ENCODE results near the gene VWA7. TPM values are rescaled to one million over a fixed set of nuclear protein-coding genes. Genes with fewer than 3 reads are reported as not detected.
A peak's percentile ranks its signal among the peaks of the same experiment; 100 is the strongest.

VWA7 gene
- total RNA-seq, 1 donor from 2014 or later = 1.0 TPM

- Histone ChIP-seq H3K9ac (ENCODE audit: low read depth in 1 of 3, low read length in 3 of 3) (no peak overlapping the region), H3K27ac (ENCODE audit: low read depth, low read length) (no peak overlapping the region), H3K4me3 (ENCODE audit: low read length in 3 of 3) (no peak overlapping the region), H3K9me3 (ENCODE audit: control insufficient read depth in 3 of 3, low read length in 3 of 3) (no peaks in the 10 kb centered on the region), H3K27me3 (ENCODE audit: control insufficient read depth in 3 of 3, insufficient read depth in 3 of 3, low read length in 3 of 3) (peaks cover 0 to 14% (median 0%) of the 10 kb centered on the region in 3 donors), H3K36me3 (ENCODE audit: control insufficient read depth in 3 of 3, insufficient read depth in 3 of 3, low read length in 3 of 3) (peaks cover 9 to 23% (median 16%) of the 10 kb centered on the region in 3 donors), H3K4me1 (ENCODE audit: control insufficient read depth in 3 of 3, insufficient read depth in 3 of 3, low read length in 3 of 3) (peaks cover 30 to 43% (median 35%) of the 10 kb centered on the region in 3 donors)
These were observed 45.1 kb downstream of the VWA7 start for GRCh38 chr6:31732029-31732428.

- Histone ChIP-seq H3K4me3 (ENCODE audit: low read length in 3 of 3) (peak overlapping the region in 1 of 3 donors; percentile 88), H3K36me3 (ENCODE audit: control insufficient read depth in 3 of 3, insufficient read depth in 3 of 3, low read length in 3 of 3) (peaks cover 13 to 34% (median 24%) of the 10 kb centered on the region in 3 donors), H3K9ac (ENCODE audit: low read depth in 1 of 3, low read length in 3 of 3) (peak overlapping the region in 1 of 3 donors; percentile 86), H3K9me3 (ENCODE audit: control insufficient read depth in 3 of 3, low read length in 3 of 3) (no peaks in the 10 kb centered on the region), H3K4me1 (ENCODE audit: control insufficient read depth in 3 of 3, insufficient read depth in 3 of 3, low read length in 3 of 3) (peaks cover 29 to 33% (median 30%) of the 10 kb centered on the region in 3 donors), H3K27ac (ENCODE audit: low read depth, low read length) (peak overlapping the region; percentile 40), H3K27me3 (ENCODE audit: control insufficient read depth in 3 of 3, insufficient read depth in 3 of 3, low read length in 3 of 3) (peaks cover 0 to 7% (median 0%) of the 10 kb centered on the region in 3 donors)
These were observed 46.5 kb downstream of the VWA7 start for GRCh38 chr6:31730631-31731086.

DNA sequence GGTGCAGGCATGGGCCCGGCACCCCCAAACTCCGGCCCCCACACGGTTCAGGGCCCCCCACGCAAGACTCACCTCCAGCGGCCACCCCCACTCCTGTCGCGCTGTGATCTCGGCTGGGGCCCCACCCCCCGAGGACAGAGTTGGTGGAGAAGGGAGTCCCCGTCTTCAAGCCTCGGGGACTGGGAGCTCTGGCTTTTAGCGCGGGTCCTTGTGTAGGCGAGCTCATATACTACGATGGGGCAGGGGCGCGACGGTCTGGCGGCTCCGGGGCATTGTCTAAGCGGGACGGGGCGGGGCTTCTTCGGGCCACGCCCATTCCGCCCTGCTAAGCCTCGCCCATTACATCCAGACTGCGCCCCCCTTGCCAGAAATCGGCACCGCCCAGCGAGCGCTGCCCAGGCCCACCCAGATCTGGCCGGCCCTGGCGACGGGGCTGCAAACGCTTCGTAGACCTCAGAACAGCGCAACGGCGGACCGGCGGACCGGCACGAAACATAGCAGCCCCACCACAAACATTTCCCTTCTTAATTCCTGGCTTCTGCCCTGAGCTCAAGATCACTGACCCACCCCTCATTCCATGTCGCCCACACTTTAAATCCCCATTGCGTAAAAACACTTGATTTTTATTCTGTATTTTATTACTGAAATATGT lies 47.0 kb downstream of the VWA7 start:
- peak overlapping the region; percentile 95 for H3K27ac ChIP-seq (ENCODE audit: low read depth, low read length)
- H3K27me3 ChIP-seq (ENCODE audit: control insufficient read depth in 3 of 3, insufficient read depth in 3 of 3, low read length in 3 of 3) = peaks cover 0 to 2% (median 0%) of the 10 kb centered on the region in 3 donors
- H3K4me1 ChIP-seq (ENCODE audit: control insufficient read depth in 3 of 3, insufficient read depth in 3 of 3, low read length in 3 of 3) = peaks cover 28 to 30% (median 29%) of the 10 kb centered on the region in 3 donors
- peaks cover 13 to 34% (median 24%) of the 10 kb centered on the region in 3 donors for H3K36me3 ChIP-seq (ENCODE audit: control insufficient read depth in 3 of 3, insufficient read depth in 3 of 3, low read length in 3 of 3)
- H3K9me3 ChIP-seq (ENCODE audit: control insufficient read depth in 3 of 3, low read length in 3 of 3) = no peaks in the 10 kb centered on the region
- peak overlapping the region; percentile 81 to 86 (median 84) for H3K9ac ChIP-seq (ENCODE audit: low read depth in 1 of 3, low read length in 3 of 3)
- H3K4me3 ChIP-seq (ENCODE audit: low read length in 3 of 3) = peak overlapping the region; percentile 80 to 88 (median 81)

GRCh38 chr6:31729515-31729978 lies 47.6 kb downstream of the VWA7 start:
- H3K4me3 ChIP-seq (ENCODE audit: low read length in 3 of 3) = peak overlapping the region; percentile 80 to 88 (median 81)
- H3K36me3 ChIP-seq (ENCODE audit: control insufficient read depth in 3 of 3, insufficient read depth in 3 of 3, low read length in 3 of 3) = peaks cover 13 to 34% (median 24%) of the 10 kb centered on the region in 3 donors
- H3K4me1 ChIP-seq (ENCODE audit: control insufficient read depth in 3 of 3, insufficient read depth in 3 of 3, low read length in 3 of 3) = peaks cover 22 to 25% (median 24%) of the 10 kb centered on the region in 3 donors
- no peaks in the 10 kb centered on the region for H3K27me3 ChIP-seq (ENCODE audit: control insufficient read depth in 3 of 3, insufficient read depth in 3 of 3, low read length in 3 of 3)
- H3K9me3 ChIP-seq (ENCODE audit: control insufficient read depth in 3 of 3, low read length in 3 of 3) = no peaks in the 10 kb centered on the region
- H3K27ac ChIP-seq (ENCODE audit: low read depth, low read length) = peak overlapping the region; percentile 95
- peak overlapping the region; percentile 81 to 86 (median 84) for H3K9ac ChIP-seq (ENCODE audit: low read depth in 1 of 3, low read length in 3 of 3)

DNA sequence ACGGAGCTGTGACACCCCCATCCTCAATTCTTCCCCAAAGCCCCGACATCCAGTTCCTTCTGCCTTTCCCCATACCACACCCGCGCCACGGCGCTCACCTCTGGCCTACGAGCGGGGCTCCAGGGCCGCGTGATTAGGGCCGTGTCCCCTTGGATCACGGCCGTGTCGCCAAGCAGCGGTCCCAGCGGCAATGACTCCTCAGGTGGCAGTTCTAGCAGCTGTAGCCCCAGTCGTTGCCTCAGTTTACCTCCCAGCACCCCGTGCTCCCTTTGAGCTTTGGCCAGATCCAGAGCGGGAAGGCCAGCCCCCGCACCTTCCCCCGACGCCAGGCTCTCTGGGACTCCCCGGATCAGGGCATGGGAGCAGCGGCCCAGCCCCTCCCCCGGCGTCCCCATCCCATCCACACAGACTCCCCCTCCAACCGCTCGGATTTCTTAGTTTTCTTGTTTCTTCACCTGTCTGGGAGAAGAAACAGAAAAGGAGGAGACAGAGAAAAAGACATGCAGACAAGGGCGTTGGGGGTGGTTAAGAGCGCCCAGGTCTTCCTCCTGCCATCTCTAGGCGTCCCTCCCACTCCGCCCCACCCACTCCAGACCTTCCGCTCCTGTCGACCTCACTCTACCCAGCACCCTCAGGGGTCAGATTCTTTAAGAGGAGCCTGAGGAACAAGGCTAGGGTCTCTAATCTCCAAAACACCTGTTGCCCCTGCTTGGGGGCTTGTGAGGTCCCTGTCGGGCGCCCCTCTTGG lies 48.2 kb downstream of the VWA7 start, which contains the start of gene DDAH2:
Gene DDAH2 (minus strand): TSS at position 533 of the 748 bp plus-strand sequence. CDS start 138 bp downstream, at position 395.
- Histone ChIP-seq H3K9ac (ENCODE audit: low read depth in 1 of 3, low read length in 3 of 3) (peak within 1 kb of the TSS; percentile 81 to 86 (median 84)), H3K4me1 (ENCODE audit: control insufficient read depth in 3 of 3, insufficient read depth in 3 of 3, low read length in 3 of 3) (peaks cover 16 to 19% (median 18%) of the 10 kb centered on the region in 3 donors), H3K27ac (ENCODE audit: low read depth, low read length) (peak within 1 kb of the TSS; percentile 95), H3K27me3 (ENCODE audit: control insufficient read depth in 3 of 3, insufficient read depth in 3 of 3, low read length in 3 of 3) (no peaks in the 10 kb centered on the region), H3K9me3 (ENCODE audit: control insufficient read depth in 3 of 3, low read length in 3 of 3) (no peaks in the 10 kb centered on the region), H3K36me3 (ENCODE audit: control insufficient read depth in 3 of 3, insufficient read depth in 3 of 3, low read length in 3 of 3) (peaks cover 13 to 34% (median 22%) of the 10 kb centered on the region in 3 donors), H3K4me3 (ENCODE audit: low read length in 3 of 3) (peak within 1 kb of the TSS; percentile 80 to 88 (median 81))

GRCh38 chr6:31727717-31728671 lies 49.1 kb downstream of the VWA7 start:
- Histone ChIP-seq H3K27ac (ENCODE audit: low read depth, low read length) (peak overlapping the region; percentile 95), H3K4me1 (ENCODE audit: control insufficient read depth in 3 of 3, insufficient read depth in 3 of 3, low read length in 3 of 3) (peaks cover 15 to 18% (median 16%) of the 10 kb centered on the region in 3 donors), H3K27me3 (ENCODE audit: control insufficient read depth in 3 of 3, insufficient read depth in 3 of 3, low read length in 3 of 3) (no peaks in the 10 kb centered on the region), H3K4me3 (ENCODE audit: low read length in 3 of 3) (peak overlapping the region; percentile 80 to 88 (median 81)), H3K9ac (ENCODE audit: low read depth in 1 of 3, low read length in 3 of 3) (peak overlapping the region in 2 of 3 donors; percentile 81 to 86), H3K36me3 (ENCODE audit: control insufficient read depth in 3 of 3, insufficient read depth in 3 of 3, low read length in 3 of 3) (peaks cover 13 to 27% (median 15%) of the 10 kb centered on the region in 3 donors), H3K9me3 (ENCODE audit: control insufficient read depth in 3 of 3, low read length in 3 of 3) (no peaks in the 10 kb centered on the region)

GRCh38 chr6:31727034-31727716 lies 50.0 kb downstream of the VWA7 start:
- peak overlapping the region; percentile 59 for H3K27ac ChIP-seq (ENCODE audit: low read depth, low read length)
- H3K4me3 ChIP-seq (ENCODE audit: low read length in 3 of 3) = no peak overlapping the region
- H3K36me3 ChIP-seq (ENCODE audit: control insufficient read depth in 3 of 3, insufficient read depth in 3 of 3, low read length in 3 of 3) = peaks cover 12 to 24% (median 12%) of the 10 kb centered on the region in 3 donors
- H3K9ac ChIP-seq (ENCODE audit: low read depth in 1 of 3, low read length in 3 of 3) = peak overlapping the region in 1 of 3 donors; percentile 33
- no peaks in the 10 kb centered on the region for H3K27me3 ChIP-seq (ENCODE audit: control insufficient read depth in 3 of 3, insufficient read depth in 3 of 3, low read length in 3 of 3)
- no peaks in the 10 kb centered on the region for H3K9me3 ChIP-seq (ENCODE audit: control insufficient read depth in 3 of 3, low read length in 3 of 3)
- H3K4me1 ChIP-seq (ENCODE audit: control insufficient read depth in 3 of 3, insufficient read depth in 3 of 3, low read length in 3 of 3) = peaks cover 15 to 18% (median 16%) of the 10 kb centered on the region in 3 donors

GRCh38 chr6:31725502-31726350 lies 51.4 kb downstream of the VWA7 start:
- H3K4me3 ChIP-seq (ENCODE audit: low read length in 3 of 3) = no peak overlapping the region
- peaks cover 9 to 17% (median 10%) of the 10 kb centered on the region in 3 donors for H3K36me3 ChIP-seq (ENCODE audit: control insufficient read depth in 3 of 3, insufficient read depth in 3 of 3, low read length in 3 of 3)
- no peaks in the 10 kb centered on the region for H3K27me3 ChIP-seq (ENCODE audit: control insufficient read depth in 3 of 3, insufficient read depth in 3 of 3, low read length in 3 of 3)
- peaks cover 15 to 17% (median 16%) of the 10 kb centered on the region in 3 donors for H3K4me1 ChIP-seq (ENCODE audit: control insufficient read depth in 3 of 3, insufficient read depth in 3 of 3, low read length in 3 of 3)
- no peaks in the 10 kb centered on the region for H3K9me3 ChIP-seq (ENCODE audit: control insufficient read depth in 3 of 3, low read length in 3 of 3)
- no peak overlapping the region for H3K9ac ChIP-seq (ENCODE audit: low read depth in 1 of 3, low read length in 3 of 3)
- no peak overlapping the region for H3K27ac ChIP-seq (ENCODE audit: low read depth, low read length)

All from skeletal muscle tissue (tissue), 4 donors.